Endothelial cell of umbilical vein (primary cell): ENCODE measurements around the gene WNT4. TPM values are rescaled to one million over a fixed set of nuclear protein-coding genes. Genes with fewer than 3 reads are reported as not detected.

Source experiments
- BruUV-seq: library from RNA; stranded (reverse); fragments of 400-500 nt; replicated peaks from 2 replicates; lab custom pipeline; 2021; lab: Mats Ljungman, UMichigan
- CTCF ChIA-PET: fragments of 300-600, 350-600 bp; sonication (Branson Sonifier 250); formaldehyde crosslinking; loops from one replicate; lab custom pipeline; 2021; ENCODE audit warnings: antibody characterized with exemption, inconsistent platforms; lab: Charles Lee
- POLR2A ChIA-PET: fragments of 300-600, 350-600 bp; sonication (Branson Sonifier 250); formaldehyde crosslinking; loops from one replicate; lab custom pipeline; 2021; ENCODE audit warnings: antibody characterized with exemption, inconsistent platforms; lab: Charles Lee
- DNase-seq: peaks from one replicate; pipeline ENCODE4 v3.0.0-alpha.2; 2011; ENCODE audit warnings: low read depth, low spot score
- FAIRE-seq: peaks from 2 replicates; lab custom pipeline; 2011; peaks lifted over from hg19 to GRCh38; lab: Jason Lieb, UNC
- H2AFZ ChIP-seq: 2 replicates; pipeline ENCODE4 v1.6.0; 2012; ENCODE audit warnings: low read depth, low read length, control low read depth, inconsistent platforms
- H3K27ac ChIP-seq: 2 replicates; pipeline ENCODE4 v1.5.1; 2011; ENCODE audit warnings: low read depth, mild to moderate bottlenecking, control low read depth, low read length, moderate library complexity; ENCODE audit not compliant: insufficient read depth
- H3K27me3 ChIP-seq, 2 experiments: 2 replicates each; pipeline versions ENCODE4 v1.6.0 to v1.6.1; 2011; ENCODE audit warnings: low read length in 2 of 2, mixed read lengths in 1 of 2; ENCODE audit not compliant: control insufficient read depth in 2 of 2, insufficient read depth in 2 of 2
- H3K36me3 ChIP-seq, 2 experiments: 2 replicates in 1 of 2; 3 replicates in 1 of 2; pipeline ENCODE4 v1.5.1; 2011; ENCODE audit warnings: low read length in 2 of 2, mild to moderate bottlenecking in 1 of 2, moderate library complexity in 1 of 2; ENCODE audit not compliant: control insufficient read depth in 2 of 2, insufficient read depth in 2 of 2; ENCODE audit errors: extremely low read depth in 1 of 2
- H3K4me1 ChIP-seq: 3 replicates; pipeline ENCODE4 v1.5.1; 2011; ENCODE audit warnings: mild to moderate bottlenecking, low read length; ENCODE audit not compliant: control insufficient read depth, insufficient read depth; ENCODE audit errors: extremely low read depth
- H3K4me2 ChIP-seq: 2 replicates; pipeline ENCODE4 v1.6.1; 2011; ENCODE audit warnings: low read length, control low read depth, mixed read lengths; ENCODE audit not compliant: insufficient read depth
- H3K4me3 ChIP-seq, 3 experiments: fragments of 200-600 bp in 1 of 3; sonication (generic), shearing (Covaris generic) in 1 of 3; replicated peaks in 1 of 3; 2 replicates each; pipeline ENCODE4 v1.5.1; 2011 to 2016; ENCODE audit warnings: control low read depth in 3 of 3, low read length in 3 of 3, mild to moderate bottlenecking in 2 of 3, inconsistent platforms in 1 of 3, low read depth in 1 of 3, moderate library complexity in 1 of 3; ENCODE audit not compliant: insufficient read depth in 1 of 3
- H3K79me2 ChIP-seq: 2 replicates; pipeline ENCODE4 v1.6.0; 2012; ENCODE audit warnings: low read length, inconsistent platforms; ENCODE audit not compliant: control insufficient read depth, insufficient read depth
- H3K9ac ChIP-seq: replicated peaks from 2 replicates; pipeline ENCODE3; 2011; ENCODE audit warnings: low read length, control low read depth; ENCODE audit not compliant: insufficient read depth; ENCODE audit errors: extremely low read depth
- H3K9me1 ChIP-seq: replicated peaks from 3 replicates; pipeline ENCODE4 v1.6.0; 2011; ENCODE audit warnings: mild to moderate bottlenecking, low read length; ENCODE audit not compliant: control insufficient read depth, insufficient read depth; ENCODE audit errors: extremely low read depth
- H3K9me3 ChIP-seq: replicated peaks from 2 replicates; pipeline ENCODE4 v1.5.1; 2012; ENCODE audit warnings: low read length, inconsistent platforms; ENCODE audit not compliant: control insufficient read depth, insufficient read depth
- H4K20me1 ChIP-seq: replicated peaks from 2 replicates; pipeline ENCODE3; 2011; ENCODE audit warnings: mild to moderate bottlenecking, low read length; ENCODE audit not compliant: control insufficient read depth, insufficient read depth; ENCODE audit errors: extremely low read depth
- CTCF ChIP-seq, 2 donors: IDR thresholded peaks; 1 replicate in 1 of 2; 2 replicates in 1 of 2; pipeline ENCODE4 v1.5.1; 2011; ENCODE audit warnings: low read length in 2 of 2, mild to moderate bottlenecking in 2 of 2, moderate library complexity in 2 of 2, control low read depth in 1 of 2, inconsistent platforms in 1 of 2, low read depth in 1 of 2; ENCODE audit not compliant: insufficient read depth in 1 of 2; ENCODE audit errors: extremely low read depth in 1 of 2
- EZH2 ChIP-seq: IDR thresholded peaks from 2 replicates; pipeline ENCODE4 v1.6.1; 2012; ENCODE audit warnings: borderline replicate concordance, low read depth, mild to moderate bottlenecking, moderate library complexity, low read length, inconsistent platforms; ENCODE audit not compliant: severe bottlenecking
- FOS ChIP-seq: IDR thresholded peaks from 2 replicates; pipeline ENCODE4 v1.6.1; 2011; ENCODE audit warnings: mild to moderate bottlenecking, low read length, moderate library complexity, borderline replicate concordance; ENCODE audit not compliant: insufficient read depth
- GATA2 ChIP-seq: IDR thresholded peaks from 2 replicates; pipeline ENCODE4 v1.7.0; 2011; ENCODE audit warnings: low read depth, mild to moderate bottlenecking, moderate library complexity, mixed read lengths, low read length; ENCODE audit not compliant: insufficient read length, insufficient read depth
- JUN ChIP-seq: IDR thresholded peaks from 2 replicates; pipeline ENCODE4 v1.6.1; 2011; ENCODE audit warnings: borderline replicate concordance, low read depth; ENCODE audit not compliant: insufficient read length, insufficient read depth
- MAX ChIP-seq: IDR thresholded peaks from 2 replicates; pipeline ENCODE4 v1.6.1; 2011; ENCODE audit not compliant: insufficient read depth, insufficient read length
- MYC ChIP-seq: IDR thresholded peaks from one replicate; pipeline ENCODE4 v1.6.1; 2011; ENCODE audit warnings: mild to moderate bottlenecking, low read depth, low read length
- POLR2A ChIP-seq: IDR thresholded peaks from 2 replicates; pipeline ENCODE4 v1.6.1; 2012; ENCODE audit warnings: low read depth, mild to moderate bottlenecking, control low read depth, low read length
- POLR2AphosphoS5 ChIP-seq: IDR thresholded peaks from 2 replicates; pipeline ENCODE4 v1.6.1; 2012; ENCODE audit warnings: low read depth, mild to moderate bottlenecking, control low read depth, low read length, moderate library complexity; ENCODE audit not compliant: insufficient read depth
- dilution Hi-C: fragments of 300-500 bp; cut with MboI; formaldehyde crosslinking; loops from one replicate; pipeline ENCODE4 v1.15.0; 2019; ENCODE audit warnings: low sequenced_read_pairs; ENCODE audit not compliant: extremely low pct_ligation_motif_present
- intact Hi-C: fragments of 100-400 bp; cut with micrococcal nuclease; formaldehyde crosslinking; loops from one replicate; pipeline ENCODE4 v1.10.0; 2022
- polyA plus RNA-seq, 4 experiments: library from polyadenylated mRNA; depleted of rRNA in 3 of 4; stranded (reverse) in 3 of 4; unstranded in 1 of 4; fragments of >200 nt; gene quantifications; 2 replicates each; pipeline versions ENCODE4 v1.2.1 to v1.2.3, GENCODE V29; 2011 to 2012; ENCODE audit warnings: missing spikeins in 1 of 4
- total RNA-seq: library from RNA; stranded (reverse); gene quantifications from 2 replicates; pipeline ENCODE4 v1.2.3, GENCODE V29; 2021

Gene WNT4
- total and polyA plus RNA-seq, 2 donors (not counting 3 experiments of a cell fraction or from before 2014, with no cell fraction given): 0.06 TPM; not detected in 1

- Histone ChIP-seq H2AFZ (no peak overlapping the region), H3K27ac (no peak overlapping the region), H3K27me3 (no peaks in the 10 kb centered on the region), H3K9me1 (no peaks in the 10 kb centered on the region), H3K9ac (no peak overlapping the region), H3K4me2 (no peak overlapping the region), H3K79me2 (peaks cover 97% of the 10 kb centered on the region), H3K4me3 (no peak overlapping the region), H3K9me3 (no peaks in the 10 kb centered on the region), H3K36me3 (peaks cover 7 to 18% of the 10 kb centered on the region in 2 experiments), H4K20me1 (peaks cover 36% of the 10 kb centered on the region), H3K4me1 (peaks cover 9% of the 10 kb centered on the region)
- intact Hi-C loops: no loop called here
- POLR2A ChIA-PET: no interaction called here
- no peak for TF ChIP-seq CTCF (IDR thresholded peaks at IDR 0.05; ENCODE audit: extremely low read depth in 1 of 2, insufficient read depth in 1 of 2, low read depth in 1 of 2, low read length in 2 of 2)
- TF ChIP-seq MAX: no peak
- no peak for TF ChIP-seq POLR2AphosphoS5
- TF ChIP-seq POLR2A: no peak
- no peak for TF ChIP-seq JUN
- no peak for TF ChIP-seq MYC
- TF ChIP-seq GATA2: no peak
- no peak for TF ChIP-seq FOS
- no peak for TF ChIP-seq EZH2
- dilution Hi-C loops: no loop called here
- FAIRE-seq (no peak), DNase-seq (no peak)
- no TSS peak for BruUV-seq
- CTCF ChIA-PET: interaction anchor here (1.2 kb wide), 1 partner anchor 9 kb away, joined by 3 read pairs; no protein-coding TSS in a partner anchor
Measured at GRCh38 chr1:22080191-22080590, 62.7 kb downstream of the WNT4 start.
